GM12891 (cell line): ENCODE measurements around the gene FOXI2.

ENCODE experiments used
- PAX5 ChIP-seq: IDR thresholded peaks from 2 replicates; pipeline ENCODE4 v1.6.1; 2011; ENCODE audit warnings: low read length, moderate library complexity, mild to moderate bottlenecking; ENCODE audit not compliant: insufficient read depth, severe bottlenecking
- POLR2A ChIP-seq: IDR thresholded peaks from 2 replicates; pipeline ENCODE4 v1.6.1; 2011; ENCODE audit warnings: low read depth, low read length, control low read depth
- POLR2AphosphoS5 ChIP-seq: IDR thresholded peaks from 2 replicates; pipeline ENCODE4 v1.6.1; 2011; ENCODE audit warnings: low read depth, low read length, control low read depth
- POU2F2 ChIP-seq: IDR thresholded peaks from 2 replicates; pipeline ENCODE4 v1.6.1; 2011; ENCODE audit warnings: low read depth, mild to moderate bottlenecking, control low read depth, low read length, moderate library complexity
- SPI1 ChIP-seq: IDR thresholded peaks from 2 replicates; pipeline ENCODE4 v1.6.1; 2011; ENCODE audit warnings: low read depth, low read length, control low read depth
- TAF1 ChIP-seq: IDR thresholded peaks from 2 replicates; pipeline ENCODE4 v1.6.1; 2011; ENCODE audit warnings: low read depth, low read length, control low read depth

DNA sequence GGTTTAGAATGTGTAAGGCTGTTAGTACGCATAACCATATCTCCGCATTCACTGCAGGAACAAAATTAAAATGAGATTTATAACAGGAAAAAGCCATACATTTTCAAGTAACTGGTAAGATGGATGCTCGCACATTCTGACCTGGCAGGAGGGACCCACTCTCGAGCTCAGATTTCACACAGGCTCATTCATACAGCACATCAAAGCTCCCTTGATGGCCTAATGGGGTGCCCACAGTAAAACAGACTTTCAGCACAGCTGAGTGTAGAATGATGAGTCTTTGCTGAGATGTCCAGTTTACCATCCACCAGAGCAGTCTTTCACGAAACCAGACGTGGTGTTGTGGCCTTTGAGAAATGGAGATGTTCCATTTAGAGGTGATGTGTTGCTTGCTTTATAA lies 8.9 kb downstream of the FOXI2 start:
- TF ChIP-seq POLR2A = no peak
- TF ChIP-seq POLR2AphosphoS5 = no peak
- TF ChIP-seq TAF1 = no peak
- no peak for TF ChIP-seq SPI1
- no peak for TF ChIP-seq PAX5
- no peak for TF ChIP-seq POU2F2
